Esophagus (tissue), 2 donors: ENCODE data around the gene FUT3. TPM values are rescaled to one million over a fixed set of nuclear protein-coding genes. Genes with fewer than 3 reads are reported as not detected.
"Not testable (repeated sequence)": the region's sequence is repeated elsewhere in the genome, so short reads cannot be mapped to it uniquely, and the experiment has no call there.

Experiments
- H3K27ac ChIP-seq, 2 donors: one replicate each; pipeline ENCODE4 v1.5.1; 2013; ENCODE audit warnings: low read depth in 2 of 2, mild to moderate bottlenecking in 2 of 2, inconsistent platforms in 1 of 2, low read length in 1 of 2, moderate library complexity in 1 of 2
- H3K27me3 ChIP-seq, 2 donors: one replicate each; pipeline ENCODE4 v1.6.1; 2013; ENCODE audit warnings: low read length in 2 of 2, control low read depth in 1 of 2, mild to moderate bottlenecking in 1 of 2; ENCODE audit not compliant: insufficient read depth in 2 of 2, control insufficient read depth in 1 of 2
- H3K36me3 ChIP-seq, 2 donors: one replicate each; pipeline ENCODE4 v1.6.1; 2013; ENCODE audit warnings: low read length in 1 of 2; ENCODE audit not compliant: control insufficient read depth in 2 of 2, insufficient read depth in 2 of 2
- H3K4me1 ChIP-seq, 2 donors: one replicate each; pipeline ENCODE4 v1.6.1; 2013; ENCODE audit warnings: low read length in 1 of 2; ENCODE audit not compliant: control insufficient read depth in 2 of 2, insufficient read depth in 2 of 2
- H3K4me3 ChIP-seq, 2 donors: one replicate each; pipeline ENCODE4 v1.5.1; 2013; ENCODE audit warnings: low read length in 2 of 2, mild to moderate bottlenecking in 2 of 2, low read depth in 1 of 2, moderate library complexity in 1 of 2
- H3K9me3 ChIP-seq, 2 donors: one replicate each; pipeline ENCODE4 v1.6.1; 2013; ENCODE audit warnings: mild to moderate bottlenecking in 2 of 2, low read depth in 1 of 2, low read length in 1 of 2, moderate library complexity in 1 of 2; ENCODE audit not compliant: control insufficient read depth in 2 of 2, insufficient read depth in 1 of 2
- WGBS, 2 donors: extraction: QIAGEN DNeasy Blood & Tissue Kit; methylation state at CpG; one replicate each; pipeline ENCODE4 v1.1.7; 2013; 5-methylcytosine and 5-hydroxymethylcytosine counted together
- polyA plus RNA-seq, 2 donors: library from polyadenylated mRNA; stranded (reverse); fragments of 200-250 nt; gene quantifications; one replicate each; pipeline ENCODE4 v1.2.3, GENCODE V29; 2013
- donor health status: healthy with polysubstance abuse.
- donor health status: Bipolar disorder and iron deficiency.

The FUT3 gene
- polyA plus RNA-seq, 2 donors = 121 to 183 TPM

GRCh38 chr19:5854121-5854520 is 2.9 kb upstream of the FUT3 start:
- not testable (repeated sequence) for H3K9me3 ChIP-seq, H3K36me3 ChIP-seq, H3K27me3 ChIP-seq, H3K4me3 ChIP-seq, H3K27ac ChIP-seq, H3K4me1 ChIP-seq
- 68 to 82% methylated on average over 10 of the region's 10 CpGs for WGBS, 2 donors

GRCh38 chr19:5850743-5851293 is 431 bp downstream of the FUT3 start:
- H3K4me1 ChIP-seq = peaks cover 0 to 3% of the 10 kb centered on the region in 2 donors
- H3K36me3 ChIP-seq = peaks cover 0 to 2% of the 10 kb centered on the region in 2 donors
- H3K27me3 ChIP-seq = no peaks in the 10 kb centered on the region
- H3K9me3 ChIP-seq = no peaks in the 10 kb centered on the region
- peak overlapping the region; percentile 41 to 55 for H3K4me3 ChIP-seq
- H3K27ac ChIP-seq = peak overlapping the region; percentile 89 to 99
- WGBS, 2 donors = 14 to 23% methylated on average over 5 of the region's 5 CpGs

GRCh38 chr19:5850189-5850588 is 1.1 kb downstream of the FUT3 start:
- Histone ChIP-seq H3K27me3 (no peaks in the 10 kb centered on the region), H3K4me1 (peaks cover 0 to 3% of the 10 kb centered on the region in 2 donors), H3K9me3 (no peaks in the 10 kb centered on the region), H3K36me3 (peaks cover 0 to 2% of the 10 kb centered on the region in 2 donors), H3K4me3 (peak overlapping the region in 1 of 2 donors; percentile 41), H3K27ac (peak overlapping the region; percentile 89 to 99)
- 62 to 68% methylated on average over 6 of the region's 6 CpGs for WGBS, 2 donors

GRCh38 chr19:5848621-5849020 is 2.6 kb downstream of the FUT3 start:
- H3K27me3 ChIP-seq = not testable (repeated sequence)
- WGBS, 2 donors = 58 to 76% methylated on average over 5 of the region's 5 CpGs

GRCh38 chr19:5847846-5848245 is 3.4 kb downstream of the FUT3 start:
- Histone ChIP-seq H3K27ac (peak overlapping the region; percentile 8 to 65), H3K4me3 (peak overlapping the region; percentile 18 to 41)
- H3K36me3 ChIP-seq, H3K27me3 ChIP-seq, H3K9me3 ChIP-seq, H3K4me1 ChIP-seq: not testable (repeated sequence)
- 69 to 81% methylated on average over 10 of the region's 10 CpGs for WGBS, 2 donors

More at GRCh38 chr19:5848621-5849020, 2.6 kb downstream of the FUT3 start:
- H3K9me3 ChIP-seq, H3K4me1 ChIP-seq, H3K36me3 ChIP-seq: not testable (repeated sequence)
- Histone ChIP-seq H3K27ac (peak overlapping the region; percentile 38 to 61), H3K4me3 (peak overlapping the region; percentile 10 to 41)

- Histone ChIP-seq H3K36me3 (peaks cover 0 to 9% of the 10 kb centered on the region in 2 donors), H3K4me3 (no peak overlapping the region), H3K27ac (peak overlapping the region in 1 of 2 donors; percentile 14), H3K4me1 (peaks cover 0 to 11% of the 10 kb centered on the region in 2 donors), H3K27me3 (no peaks in the 10 kb centered on the region), H3K9me3 (no peaks in the 10 kb centered on the region)
- 86 to 89% methylated on average over 23 to 24 of the region's 24 CpGs for WGBS, 2 donors
Measured at GRCh38 chr19:5844456-5845433, 6.5 kb downstream of the FUT3 start.

- 70 to 81% methylated on average over 16 to 21 of the region's 21 CpGs for whole genome bisulfite sequencing, 2 donors
- peak overlapping the region in 1 of 2 donors; percentile 21 for H3K4me3 ChIP-seq
- H3K27me3 ChIP-seq = no peaks in the 10 kb centered on the region
- peaks cover 0 to 14% of the 10 kb centered on the region in 2 donors for H3K4me1 ChIP-seq
- peaks cover 0 to 9% of the 10 kb centered on the region in 2 donors for H3K36me3 ChIP-seq
- no peak overlapping the region for H3K27ac ChIP-seq
- no peaks in the 10 kb centered on the region for H3K9me3 ChIP-seq
Measured at GRCh38 chr19:5843295-5843927, 7.8 kb downstream of the FUT3 start.

- H3K27me3 ChIP-seq, H3K4me3 ChIP-seq, H3K9me3 ChIP-seq, H3K36me3 ChIP-seq: not testable (repeated sequence)
- Histone ChIP-seq H3K4me1 (peaks cover 0 to 14% of the 10 kb centered on the region in 2 donors), H3K27ac (peak overlapping the region; percentile 60 to 75)
- 51 to 58% methylated on average over 5 to 6 of the region's 6 CpGs for WGBS, 2 donors
Measured at GRCh38 chr19:5841735-5842111, 9.5 kb downstream of the FUT3 start.
